ENCODE measurements around the gene ZBTB7A.

Gene ZBTB7A

DNA sequence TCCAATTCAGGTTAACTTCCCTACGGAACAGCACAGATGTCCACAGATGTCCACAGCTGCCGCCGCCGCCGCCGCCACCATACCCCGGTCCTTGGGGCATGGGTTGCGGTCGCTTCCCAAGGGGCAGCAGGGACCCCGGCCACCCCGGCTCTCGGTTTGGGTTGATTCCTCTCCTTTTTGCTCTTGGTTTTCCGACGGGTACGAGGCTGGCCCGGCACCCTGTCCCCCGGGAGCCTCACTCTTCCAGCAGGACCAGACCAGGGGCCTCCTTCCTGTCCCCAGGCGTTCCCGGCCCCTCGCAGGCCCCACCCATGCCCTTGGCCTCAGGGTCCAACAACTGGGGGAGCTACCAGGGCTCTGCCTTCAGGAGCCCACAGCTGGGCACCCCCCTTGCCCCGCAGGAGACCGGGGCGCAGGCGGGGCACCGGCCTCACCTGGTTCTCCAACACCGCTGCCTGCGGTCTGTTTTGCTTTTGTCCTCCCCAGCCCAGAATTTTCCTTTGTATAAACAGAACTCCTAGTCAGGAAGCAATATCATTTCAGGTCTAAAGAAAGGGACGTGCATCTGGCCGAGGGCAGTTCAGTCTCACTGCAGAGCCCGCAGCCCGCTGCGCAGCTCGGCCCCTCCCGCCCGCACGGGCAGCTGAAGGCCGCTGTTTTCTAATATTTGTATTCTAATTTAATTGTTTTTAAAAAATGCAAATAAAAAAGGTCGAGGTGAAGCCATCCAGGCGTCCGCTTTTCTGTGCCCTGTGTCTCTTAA, 27.9 kb downstream of the ZBTB7A start:
- DNase-seq (ENCODE audit: insufficient read length, low spot score) (no peak), FAIRE-seq (no peak)
- no peak for TF ChIP-seq CTCF (IDR thresholded peaks at IDR 0.05; ENCODE audit: insufficient read depth, missing control alignments)

- FAIRE-seq (no peak), DNase-seq (ENCODE audit: insufficient read length, low spot score) (no peak)
- no peak for TF ChIP-seq CTCF (IDR thresholded peaks at IDR 0.05; ENCODE audit: insufficient read depth, missing control alignments)
Measured at GRCh38 chr19:4038057-4038456, 28.6 kb downstream of the ZBTB7A start.

- FAIRE-seq = no peak
Measured at GRCh38 chr19:4037301-4037949, 29.3 kb downstream of the ZBTB7A start.

DNA sequence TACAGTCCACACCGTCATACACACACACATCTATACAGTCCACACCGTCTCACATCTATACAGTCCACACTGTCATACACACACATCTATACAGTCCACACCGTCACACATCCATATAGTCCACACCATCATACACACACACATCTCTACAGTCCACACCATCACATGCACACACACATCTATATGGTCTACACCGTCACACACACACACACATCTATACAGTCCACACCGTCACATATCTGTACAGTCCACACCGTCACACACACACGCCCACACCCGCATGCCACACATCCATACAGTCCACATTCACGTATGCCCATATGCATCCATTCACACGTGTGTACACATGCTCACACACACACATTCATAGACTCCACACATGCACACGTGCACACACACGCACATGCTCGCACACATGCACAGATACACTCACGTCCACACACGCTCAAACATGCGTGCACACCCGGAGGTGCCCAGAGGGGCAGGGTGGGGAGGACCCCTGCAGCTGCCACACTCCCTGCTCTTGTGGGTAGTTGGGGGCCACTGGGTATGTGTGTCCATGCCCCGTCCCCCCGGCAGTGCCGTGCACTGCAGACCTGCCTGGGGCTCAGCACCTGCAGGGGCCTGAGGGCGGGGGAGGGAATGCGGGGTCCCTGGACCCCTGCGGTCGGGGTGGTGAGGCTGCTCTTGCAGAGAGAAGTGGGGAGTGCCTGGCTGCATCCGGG, 30.0 kb downstream of the ZBTB7A start:
- peak; percentile 86 for FAIRE-seq
- DNase-seq (ENCODE audit: insufficient read length, low spot score) = no peak
- no peak for TF ChIP-seq CTCF (IDR thresholded peaks at IDR 0.05; ENCODE audit: insufficient read depth, missing control alignments)

More at GRCh38 chr19:4037301-4037949, 29.3 kb downstream of the ZBTB7A start:
- DNase-seq (ENCODE audit: insufficient read length, low spot score) = no peak
- no peak for TF ChIP-seq CTCF (IDR thresholded peaks at IDR 0.05; ENCODE audit: insufficient read depth, missing control alignments)

DNA sequence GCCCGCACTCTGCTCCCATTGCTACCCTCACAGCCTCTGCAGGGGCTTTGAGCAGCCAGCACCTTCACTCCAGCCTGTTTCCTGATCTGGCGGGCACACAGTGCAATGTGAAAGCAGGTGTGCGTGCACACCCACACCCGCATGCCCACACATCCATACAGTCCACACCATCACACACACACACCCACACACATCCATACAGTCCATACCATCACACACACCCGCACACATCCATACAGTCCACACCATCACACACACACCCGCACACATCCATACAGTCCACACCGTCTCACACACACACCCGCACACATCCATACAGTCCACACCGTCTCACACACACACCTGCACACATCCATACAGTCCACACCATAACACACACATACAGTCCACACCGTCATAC, 31.1 kb downstream of the ZBTB7A start:
- no peak for TF ChIP-seq CTCF (IDR thresholded peaks at IDR 0.05; ENCODE audit: insufficient read depth, missing control alignments)
- DNase-seq (ENCODE audit: insufficient read length, low spot score) = no peak
- peak; percentile 91 for FAIRE-seq

DNA sequence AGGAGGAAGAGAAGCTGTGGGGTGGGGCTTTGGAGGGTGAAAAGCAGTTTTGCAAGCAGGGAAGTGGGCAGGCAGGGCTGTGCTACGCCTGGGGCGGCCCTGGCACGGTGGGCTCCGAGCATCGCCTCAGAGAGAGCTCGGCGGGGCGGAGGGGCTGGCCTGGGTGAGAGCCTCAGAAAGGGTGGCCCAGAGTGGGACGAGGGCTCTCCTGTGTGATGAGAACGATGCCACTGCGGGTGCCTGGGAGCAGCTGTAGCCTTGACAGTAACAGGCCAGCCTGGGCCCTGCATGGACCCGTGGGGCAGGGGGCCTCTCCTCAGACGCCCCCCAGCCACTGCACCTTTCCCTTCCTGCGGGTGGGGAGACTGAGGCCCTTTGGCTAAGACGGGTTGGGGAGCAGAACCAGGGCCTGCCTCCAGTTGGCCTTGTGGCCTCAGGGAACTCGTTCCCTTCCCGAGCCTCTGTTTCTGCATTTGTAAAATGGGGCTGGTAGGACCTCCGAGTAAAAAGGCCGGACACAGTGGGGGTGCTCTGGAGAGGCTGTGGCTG, 31.6 kb downstream of the ZBTB7A start:
- DNase-seq (ENCODE audit: insufficient read length, low spot score) (no peak), FAIRE-seq (no peak)
- no peak for TF ChIP-seq CTCF (IDR thresholded peaks at IDR 0.05; ENCODE audit: insufficient read depth, missing control alignments)
